ENCODE measurements around the gene PTGES3L. TPM values are rescaled to one million over a fixed set of nuclear protein-coding genes. Genes with fewer than 3 reads are reported as not detected.
A peak's percentile ranks its signal among the peaks of the same experiment; 100 is the strongest.

The PTGES3L gene
- total and polyA plus RNA-seq, 2 of the 13 experiments (the other 11 are each of a cell fraction or from before 2014, with no cell fraction given), result 1.2 to 2.9 TPM

DNA sequence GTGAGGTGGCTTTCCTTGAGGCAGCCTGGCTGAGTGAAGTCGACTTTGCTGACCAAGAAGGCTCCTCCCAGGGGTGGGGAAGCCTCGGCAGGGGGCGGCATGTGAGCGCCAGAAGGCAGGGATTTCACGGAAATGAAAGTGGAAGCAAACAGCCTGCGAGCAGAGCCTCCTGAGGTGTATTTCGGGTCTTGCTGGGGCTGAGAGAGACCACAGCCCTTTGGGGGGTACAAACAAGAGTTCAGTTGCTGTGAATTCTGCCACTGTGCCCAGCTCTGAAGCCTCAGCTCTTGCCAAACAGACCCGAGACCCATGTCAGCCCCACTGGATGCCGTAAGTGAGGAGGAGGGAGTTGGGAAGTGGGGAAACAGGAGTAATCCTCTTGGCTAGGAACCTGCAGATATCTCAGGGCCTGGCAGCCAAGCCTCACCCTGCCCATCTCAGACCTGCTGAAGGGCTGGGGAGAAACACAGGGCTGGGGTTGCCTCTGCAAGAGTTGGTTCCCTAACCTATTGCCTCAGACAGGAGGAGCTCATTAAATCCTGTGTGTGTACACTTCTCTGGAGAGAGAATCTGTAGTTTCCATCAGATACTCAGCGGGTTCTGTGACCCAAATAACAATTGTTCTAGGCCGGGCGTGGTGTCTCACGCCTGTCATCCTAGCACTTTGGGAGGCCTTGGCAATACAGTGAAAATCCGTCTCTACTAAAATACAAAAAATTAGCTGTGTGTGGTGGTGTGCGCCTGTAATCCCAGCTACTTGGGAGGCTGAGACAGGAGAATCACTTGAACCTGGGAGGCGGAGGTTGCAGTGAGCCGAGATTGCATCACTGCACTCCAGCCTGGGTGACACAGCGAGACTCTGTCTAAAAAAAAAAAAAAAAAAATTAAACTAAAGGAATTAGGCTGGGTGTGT is 27.0 kb upstream of the PTGES3L start, which contains the start of gene IFI35 (continued):
- TF ChIP-seq, protein P1, sequence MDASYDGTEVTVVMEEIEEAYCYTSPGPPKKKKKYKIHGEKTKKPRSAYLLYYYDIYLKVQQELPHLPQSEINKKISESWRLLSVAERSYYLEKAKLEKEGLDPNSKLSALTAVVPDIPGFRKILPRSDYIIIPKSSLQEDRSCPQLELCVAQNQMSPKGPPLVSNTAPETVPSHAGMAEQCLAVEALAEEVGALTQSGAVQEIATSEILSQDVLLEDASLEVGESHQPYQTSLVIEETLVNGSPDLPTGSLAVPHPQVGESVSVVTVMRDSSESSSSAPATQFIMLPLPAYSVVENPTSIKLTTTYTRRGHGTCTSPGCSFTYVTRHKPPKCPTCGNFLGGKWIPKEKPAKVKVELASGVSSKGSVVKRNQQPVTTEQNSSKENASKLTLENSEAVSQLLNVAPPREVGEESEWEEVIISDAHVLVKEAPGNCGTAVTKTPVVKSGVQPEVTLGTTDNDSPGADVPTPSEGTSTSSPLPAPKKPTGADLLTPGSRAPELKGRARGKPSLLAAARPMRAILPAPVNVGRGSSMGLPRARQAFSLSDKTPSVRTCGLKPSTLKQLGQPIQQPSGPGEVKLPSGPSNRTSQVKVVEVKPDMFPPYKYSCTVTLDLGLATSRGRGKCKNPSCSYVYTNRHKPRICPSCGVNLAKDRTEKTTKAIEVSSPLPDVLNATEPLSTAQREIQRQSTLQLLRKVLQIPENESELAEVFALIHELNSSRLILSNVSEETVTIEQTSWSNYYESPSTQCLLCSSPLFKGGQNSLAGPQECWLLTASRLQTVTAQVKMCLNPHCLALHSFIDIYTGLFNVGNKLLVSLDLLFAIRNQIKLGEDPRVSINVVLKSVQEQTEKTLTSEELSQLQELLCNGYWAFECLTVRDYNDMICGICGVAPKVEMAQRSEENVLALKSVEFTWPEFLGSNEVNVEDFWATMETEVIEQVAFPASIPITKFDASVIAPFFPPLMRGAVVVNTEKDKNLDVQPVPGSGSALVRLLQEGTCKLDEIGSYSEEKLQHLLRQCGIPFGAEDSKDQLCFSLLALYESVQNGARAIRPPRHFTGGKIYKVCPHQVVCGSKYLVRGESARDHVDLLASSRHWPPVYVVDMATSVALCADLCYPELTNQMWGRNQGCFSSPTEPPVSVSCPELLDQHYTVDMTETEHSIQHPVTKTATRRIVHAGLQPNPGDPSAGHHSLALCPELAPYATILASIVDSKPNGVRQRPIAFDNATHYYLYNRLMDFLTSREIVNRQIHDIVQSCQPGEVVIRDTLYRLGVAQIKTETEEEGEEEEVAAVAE (CRISPR knock-in tag; IDR thresholded peaks at IDR 0.05; ENCODE audit: borderline replicate concordance), result peak; percentile 51; the same call in 1 of the 2 replicates
- TF ChIP-seq NCOA2 (CRISPR knock-in tag; IDR thresholded peaks at IDR 0.05) (0 out of 2 replicates have a peak, but pooled peaks have one; percentile 21), FOXC1 (CRISPR knock-in tag; IDR thresholded peaks at IDR 0.05; ENCODE audit: borderline replicate concordance) (no peak), KLF11 (CRISPR knock-in tag; IDR thresholded peaks at IDR 0.05) (peak; percentile 31; the same call in 1 of the 2 replicates), ZNF354B (CRISPR knock-in tag; IDR thresholded peaks at IDR 0.05) (no peak)
- TF ChIP-seq, protein P2, sequence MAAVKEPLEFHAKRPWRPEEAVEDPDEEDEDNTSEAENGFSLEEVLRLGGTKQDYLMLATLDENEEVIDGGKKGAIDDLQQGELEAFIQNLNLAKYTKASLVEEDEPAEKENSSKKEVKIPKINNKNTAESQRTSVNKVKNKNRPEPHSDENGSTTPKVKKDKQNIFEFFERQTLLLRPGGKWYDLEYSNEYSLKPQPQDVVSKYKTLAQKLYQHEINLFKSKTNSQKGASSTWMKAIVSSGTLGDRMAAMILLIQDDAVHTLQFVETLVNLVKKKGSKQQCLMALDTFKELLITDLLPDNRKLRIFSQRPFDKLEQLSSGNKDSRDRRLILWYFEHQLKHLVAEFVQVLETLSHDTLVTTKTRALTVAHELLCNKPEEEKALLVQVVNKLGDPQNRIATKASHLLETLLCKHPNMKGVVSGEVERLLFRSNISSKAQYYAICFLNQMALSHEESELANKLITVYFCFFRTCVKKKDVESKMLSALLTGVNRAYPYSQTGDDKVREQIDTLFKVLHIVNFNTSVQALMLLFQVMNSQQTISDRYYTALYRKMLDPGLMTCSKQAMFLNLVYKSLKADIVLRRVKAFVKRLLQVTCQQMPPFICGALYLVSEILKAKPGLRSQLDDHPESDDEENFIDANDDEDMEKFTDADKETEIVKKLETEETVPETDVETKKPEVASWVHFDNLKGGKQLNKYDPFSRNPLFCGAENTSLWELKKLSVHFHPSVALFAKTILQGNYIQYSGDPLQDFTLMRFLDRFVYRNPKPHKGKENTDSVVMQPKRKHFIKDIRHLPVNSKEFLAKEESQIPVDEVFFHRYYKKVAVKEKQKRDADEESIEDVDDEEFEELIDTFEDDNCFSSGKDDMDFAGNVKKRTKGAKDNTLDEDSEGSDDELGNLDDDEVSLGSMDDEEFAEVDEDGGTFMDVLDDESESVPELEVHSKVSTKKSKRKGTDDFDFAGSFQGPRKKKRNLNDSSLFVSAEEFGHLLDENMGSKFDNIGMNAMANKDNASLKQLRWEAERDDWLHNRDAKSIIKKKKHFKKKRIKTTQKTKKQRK (IDR thresholded peaks at IDR 0.05; ENCODE audit: low read length), result no peak
- TF ChIP-seq, protein P3, sequence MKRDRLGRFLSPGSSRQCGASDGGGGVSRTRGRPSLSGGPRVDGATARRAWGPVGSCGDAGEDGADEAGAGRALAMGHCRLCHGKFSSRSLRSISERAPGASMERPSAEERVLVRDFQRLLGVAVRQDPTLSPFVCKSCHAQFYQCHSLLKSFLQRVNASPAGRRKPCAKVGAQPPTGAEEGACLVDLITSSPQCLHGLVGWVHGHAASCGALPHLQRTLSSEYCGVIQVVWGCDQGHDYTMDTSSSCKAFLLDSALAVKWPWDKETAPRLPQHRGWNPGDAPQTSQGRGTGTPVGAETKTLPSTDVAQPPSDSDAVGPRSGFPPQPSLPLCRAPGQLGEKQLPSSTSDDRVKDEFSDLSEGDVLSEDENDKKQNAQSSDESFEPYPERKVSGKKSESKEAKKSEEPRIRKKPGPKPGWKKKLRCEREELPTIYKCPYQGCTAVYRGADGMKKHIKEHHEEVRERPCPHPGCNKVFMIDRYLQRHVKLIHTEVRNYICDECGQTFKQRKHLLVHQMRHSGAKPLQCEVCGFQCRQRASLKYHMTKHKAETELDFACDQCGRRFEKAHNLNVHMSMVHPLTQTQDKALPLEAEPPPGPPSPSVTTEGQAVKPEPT (CRISPR knock-in tag; IDR thresholded peaks at IDR 0.05; ENCODE audit: low read depth), result no peak; the same call in 1 of the 2 replicates
- TF ChIP-seq, protein P4, sequence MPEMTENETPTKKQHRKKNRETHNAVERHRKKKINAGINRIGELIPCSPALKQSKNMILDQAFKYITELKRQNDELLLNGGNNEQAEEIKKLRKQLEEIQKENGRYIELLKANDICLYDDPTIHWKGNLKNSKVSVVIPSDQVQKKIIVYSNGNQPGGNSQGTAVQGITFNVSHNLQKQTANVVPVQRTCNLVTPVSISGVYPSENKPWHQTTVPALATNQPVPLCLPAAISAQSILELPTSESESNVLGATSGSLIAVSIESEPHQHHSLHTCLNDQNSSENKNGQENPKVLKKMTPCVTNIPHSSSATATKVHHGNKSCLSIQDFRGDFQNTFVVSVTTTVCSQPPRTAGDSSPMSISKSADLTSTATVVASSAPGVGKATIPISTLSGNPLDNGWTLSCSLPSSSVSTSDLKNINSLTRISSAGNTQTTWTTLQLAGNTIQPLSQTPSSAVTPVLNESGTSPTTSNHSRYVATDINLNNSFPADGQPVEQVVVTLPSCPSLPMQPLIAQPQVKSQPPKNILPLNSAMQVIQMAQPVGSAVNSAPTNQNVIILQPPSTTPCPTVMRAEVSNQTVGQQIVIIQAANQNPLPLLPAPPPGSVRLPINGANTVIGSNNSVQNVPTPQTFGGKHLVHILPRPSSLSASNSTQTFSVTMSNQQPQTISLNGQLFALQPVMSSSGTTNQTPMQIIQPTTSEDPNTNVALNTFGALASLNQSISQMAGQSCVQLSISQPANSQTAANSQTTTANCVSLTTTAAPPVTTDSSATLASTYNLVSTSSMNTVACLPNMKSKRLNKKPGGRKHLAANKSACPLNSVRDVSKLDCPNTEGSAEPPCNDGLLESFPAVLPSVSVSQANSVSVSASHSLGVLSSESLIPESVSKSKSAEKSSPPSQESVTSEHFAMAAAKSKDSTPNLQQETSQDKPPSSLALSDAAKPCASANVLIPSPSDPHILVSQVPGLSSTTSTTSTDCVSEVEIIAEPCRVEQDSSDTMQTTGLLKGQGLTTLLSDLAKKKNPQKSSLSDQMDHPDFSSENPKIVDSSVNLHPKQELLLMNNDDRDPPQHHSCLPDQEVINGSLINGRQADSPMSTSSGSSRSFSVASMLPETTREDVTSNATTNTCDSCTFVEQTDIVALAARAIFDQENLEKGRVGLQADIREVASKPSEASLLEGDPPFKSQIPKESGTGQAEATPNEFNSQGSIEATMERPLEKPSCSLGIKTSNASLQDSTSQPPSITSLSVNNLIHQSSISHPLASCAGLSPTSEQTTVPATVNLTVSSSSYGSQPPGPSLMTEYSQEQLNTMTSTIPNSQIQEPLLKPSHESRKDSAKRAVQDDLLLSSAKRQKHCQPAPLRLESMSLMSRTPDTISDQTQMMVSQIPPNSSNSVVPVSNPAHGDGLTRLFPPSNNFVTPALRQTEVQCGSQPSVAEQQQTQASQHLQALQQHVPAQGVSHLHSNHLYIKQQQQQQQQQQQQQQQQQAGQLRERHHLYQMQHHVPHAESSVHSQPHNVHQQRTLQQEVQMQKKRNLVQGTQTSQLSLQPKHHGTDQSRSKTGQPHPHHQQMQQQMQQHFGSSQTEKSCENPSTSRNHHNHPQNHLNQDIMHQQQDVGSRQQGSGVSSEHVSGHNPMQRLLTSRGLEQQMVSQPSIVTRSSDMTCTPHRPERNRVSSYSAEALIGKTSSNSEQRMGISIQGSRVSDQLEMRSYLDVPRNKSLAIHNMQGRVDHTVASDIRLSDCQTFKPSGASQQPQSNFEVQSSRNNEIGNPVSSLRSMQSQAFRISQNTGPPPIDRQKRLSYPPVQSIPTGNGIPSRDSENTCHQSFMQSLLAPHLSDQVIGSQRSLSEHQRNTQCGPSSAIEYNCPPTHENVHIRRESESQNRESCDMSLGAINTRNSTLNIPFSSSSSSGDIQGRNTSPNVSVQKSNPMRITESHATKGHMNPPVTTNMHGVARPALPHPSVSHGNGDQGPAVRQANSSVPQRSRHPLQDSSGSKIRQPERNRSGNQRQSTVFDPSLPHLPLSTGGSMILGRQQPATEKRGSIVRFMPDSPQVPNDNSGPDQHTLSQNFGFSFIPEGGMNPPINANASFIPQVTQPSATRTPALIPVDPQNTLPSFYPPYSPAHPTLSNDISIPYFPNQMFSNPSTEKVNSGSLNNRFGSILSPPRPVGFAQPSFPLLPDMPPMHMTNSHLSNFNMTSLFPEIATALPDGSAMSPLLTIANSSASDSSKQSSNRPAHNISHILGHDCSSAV (CRISPR knock-in tag; IDR thresholded peaks at IDR 0.05; ENCODE audit: borderline replicate concordance), result 0 out of 2 replicates have a peak, but pooled peaks have one; percentile 37

Data from HepG2 (cell line).